SK-N-MC (cell line): Measurements from ENCODE around the gene APOBEC3C.

Experiments used
- EZH2 ChIP-seq: fragments of 200-600 bp; sonication (generic); IDR thresholded peaks from one replicate; pipeline ENCODE4 v1.6.1; 2017; ENCODE audit warnings: antibody characterized with exemption
- FOXP2 ChIP-seq: optimal IDR thresholded peaks from 2 replicates; pipeline ENCODE3; 2011; ENCODE audit warnings: mild to moderate bottlenecking, moderate library complexity; ENCODE audit not compliant: insufficient read depth; ENCODE audit errors: extremely low read length, control extremely low read depth
- POLR2AphosphoS5 ChIP-seq: IDR thresholded peaks from 2 replicates; pipeline ENCODE4 v1.6.1; 2012; ENCODE audit warnings: mild to moderate bottlenecking, low read depth, low read length, borderline replicate concordance

GRCh38 chr22:38968801-38969200 lies 45.3 kb upstream of the APOBEC3C start:
- no peak for TF ChIP-seq EZH2
- TF ChIP-seq POLR2AphosphoS5, result no peak
- no peak for TF ChIP-seq FOXP2
